HG02852 (cell line): ENCODE measurements around the gene VASN.
"Not testable (repeated sequence)": the region's sequence is repeated elsewhere in the genome, so short reads cannot be mapped to it uniquely, and the experiment has no call there.

Experiments used
- ATAC-seq: cut with Tn5 transposase; IDR thresholded peaks from one replicate; pipeline ENCODE4 v1.9.1; 2021; ENCODE audit warnings: mild to moderate bottlenecking, moderate library complexity; ENCODE audit not compliant: unreplicated experiment

VASN gene

GRCh38 chr16:4336701-4337539, 34.7 kb upstream of the VASN start:
- no peak for ATAC-seq

GRCh38 chr16:4337540-4338088, 34.0 kb upstream of the VASN start:
- ATAC-seq = no peak

GRCh38 chr16:4338125-4338582, 33.5 kb upstream of the VASN start:
- no peak for ATAC-seq

GRCh38 chr16:4338712-4339299, 32.8 kb upstream of the VASN start:
- ATAC-seq = no peak

GRCh38 chr16:4339455-4339854, 32.2 kb upstream of the VASN start:
- no peak for ATAC-seq

- ATAC-seq = no peak
Observed at GRCh38 chr16:4339909-4340308, 31.7 kb upstream of the VASN start.

- ATAC-seq = no peak
Observed at GRCh38 chr16:4340443-4340842, 31.2 kb upstream of the VASN start.

GRCh38 chr16:4341250-4341649, 30.4 kb upstream of the VASN start:
- no peak for ATAC-seq

GRCh38 chr16:4342866-4343744, 28.5 kb upstream of the VASN start:
- ATAC-seq = no peak

- not testable (repeated sequence) for ATAC-seq
Observed at GRCh38 chr16:4344300-4344982, 27.2 kb upstream of the VASN start.

GRCh38 chr16:4344983-4345835, 26.4 kb upstream of the VASN start:
- ATAC-seq = no peak

GRCh38 chr16:4345836-4346781, 25.5 kb upstream of the VASN start:
- no peak for ATAC-seq

- ATAC-seq = no peak
Observed at GRCh38 chr16:4347010-4347409, 24.6 kb upstream of the VASN start.

GRCh38 chr16:4347765-4348509, 23.7 kb upstream of the VASN start:
- no peak for ATAC-seq

- ATAC-seq = no peak
Observed at GRCh38 chr16:4349332-4349731, 22.3 kb upstream of the VASN start.

GRCh38 chr16:4350365-4350786, 21.3 kb upstream of the VASN start:
- ATAC-seq = no peak

- ATAC-seq = peak; percentile 90
Observed at GRCh38 chr16:4350787-4351659, 20.6 kb upstream of the VASN start, which contains the start of gene PAM16. TSS of gene PAM16 (minus strand) at chr16:4351321. CDS start at chr16:4351234, 87 bp downstream.
